OCI-LY3 (cell line): ENCODE results near the gene EMC10.

Source experiments
- EZH2phosphoT487 ChIP-seq: fragments of 200-600 bp; shearing (Covaris generic); IDR thresholded peaks from 2 replicates; pipeline ENCODE4 v1.6.1; 2018; ENCODE audit warnings: antibody characterized with exemption, mixed run types, low read depth
- TF ChIP-seq, protein P1 (sequence below): fragments of 200-600, 300-600 bp; sonication (generic); IDR thresholded peaks from 2 replicates; pipeline ENCODE4 v1.5.1; 2014; ENCODE audit warnings: antibody characterized with exemption, low read length, low read depth

- TF ChIP-seq, protein P1, sequence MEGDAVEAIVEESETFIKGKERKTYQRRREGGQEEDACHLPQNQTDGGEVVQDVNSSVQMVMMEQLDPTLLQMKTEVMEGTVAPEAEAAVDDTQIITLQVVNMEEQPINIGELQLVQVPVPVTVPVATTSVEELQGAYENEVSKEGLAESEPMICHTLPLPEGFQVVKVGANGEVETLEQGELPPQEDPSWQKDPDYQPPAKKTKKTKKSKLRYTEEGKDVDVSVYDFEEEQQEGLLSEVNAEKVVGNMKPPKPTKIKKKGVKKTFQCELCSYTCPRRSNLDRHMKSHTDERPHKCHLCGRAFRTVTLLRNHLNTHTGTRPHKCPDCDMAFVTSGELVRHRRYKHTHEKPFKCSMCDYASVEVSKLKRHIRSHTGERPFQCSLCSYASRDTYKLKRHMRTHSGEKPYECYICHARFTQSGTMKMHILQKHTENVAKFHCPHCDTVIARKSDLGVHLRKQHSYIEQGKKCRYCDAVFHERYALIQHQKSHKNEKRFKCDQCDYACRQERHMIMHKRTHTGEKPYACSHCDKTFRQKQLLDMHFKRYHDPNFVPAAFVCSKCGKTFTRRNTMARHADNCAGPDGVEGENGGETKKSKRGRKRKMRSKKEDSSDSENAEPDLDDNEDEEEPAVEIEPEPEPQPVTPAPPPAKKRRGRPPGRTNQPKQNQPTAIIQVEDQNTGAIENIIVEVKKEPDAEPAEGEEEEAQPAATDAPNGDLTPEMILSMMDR = peak; percentile 36
- TF ChIP-seq EZH2phosphoT487 = no peak
Observed at GRCh38 chr19:50536662-50537305, 60.5 kb downstream of the EMC10 start.
